Adrenal gland (tissue), 5 donors: Measurements from ENCODE around the gene TRIP12.

Experiments used
- CTCF ChIP-seq, 6 experiments: fragments of 450-650 bp in 4 of 6; fragments of 200-600 bp in 2 of 6; sonication (generic) in 1 of 6; IDR thresholded peaks; 1 replicate in 5 of 6; 2 replicates in 1 of 6; pipeline versions ENCODE4 v1.5.1 to v1.8.0; 2016 to 2021; ENCODE audit warnings: antibody characterized with exemption in 6 of 6, mild to moderate bottlenecking in 2 of 6, moderate library complexity in 1 of 6
- POLR2A ChIP-seq, 2 donors: fragments of 450-650 bp; IDR thresholded peaks; one replicate each; pipeline ENCODE4 v1.6.1; 2017; ENCODE audit warnings: antibody characterized with exemption in 2 of 2, mild to moderate bottlenecking in 2 of 2, moderate library complexity in 1 of 2
- donor health status: DM: no; HTN: no; CAD: no.

DNA sequence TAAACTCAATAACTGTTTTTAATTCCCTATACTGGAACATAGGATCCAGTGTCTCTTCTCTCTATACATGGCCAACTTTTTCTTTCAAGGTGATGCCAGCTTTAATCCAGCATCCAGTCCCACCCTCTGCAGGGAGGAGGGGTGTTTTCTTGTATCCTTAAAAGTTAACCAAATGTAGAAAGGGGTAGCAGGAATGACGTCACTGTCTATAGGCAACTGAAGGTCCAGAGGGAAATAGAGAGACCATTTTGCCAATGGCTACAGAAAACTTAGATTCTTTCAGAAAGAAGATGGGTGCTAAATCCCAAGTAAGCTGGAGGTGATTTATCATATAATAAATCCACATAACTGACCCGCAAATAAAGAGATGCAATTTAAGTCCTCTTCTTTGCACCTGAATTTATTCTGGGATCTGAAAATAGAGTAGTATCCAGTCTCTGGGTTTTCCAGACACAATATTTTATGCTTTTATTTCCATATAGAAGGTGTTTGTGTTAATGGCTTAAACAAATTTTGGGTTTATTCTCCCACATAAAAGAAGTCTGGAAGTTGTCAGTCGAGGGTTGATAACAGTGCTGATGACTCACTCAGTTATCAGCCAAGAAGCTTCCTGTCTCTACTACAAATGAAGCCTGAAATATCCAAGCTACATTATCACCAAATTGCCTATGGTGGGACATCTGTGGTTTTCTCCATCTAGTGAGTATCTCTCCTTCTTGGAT lies 201.7 kb downstream of the TRIP12 start:
- TF ChIP-seq POLR2A (IDR thresholded peaks at IDR 0.05) = no peak
- TF ChIP-seq CTCF (IDR thresholded peaks at IDR 0.05) = no peak
